OCI-LY3 (cell line): ENCODE measurements around the gene CAPZA2.

ENCODE experiments used
- H2AFZ ChIP-seq: fragments of 200-600, 300-600 bp; shearing (Covaris generic); 2 replicates; pipeline ENCODE4 v1.6.0; 2014; ENCODE audit warnings: antibody characterized with exemption, low read depth, low read length
- H3K27ac ChIP-seq: fragments of 200-600, 300-600 bp; sonication (generic); 2 replicates; pipeline ENCODE4 v1.5.1; 2014; ENCODE audit warnings: mild to moderate bottlenecking, low read length, moderate library complexity, mixed read lengths
- H3K27me3 ChIP-seq: fragments of 200-600, 300-600 bp; sonication (generic); 2 replicates; pipeline ENCODE4 v1.6.1; 2014; ENCODE audit warnings: low read depth, low read length, mixed read lengths
- H3K36me3 ChIP-seq: fragments of 200-600, 300-600 bp; sonication (generic); replicated peaks from 2 replicates; pipeline ENCODE3; 2014; ENCODE audit warnings: low read depth, low read length, mixed read lengths
- H3K4me1 ChIP-seq: fragments of 300-600, 200-600 bp; sonication (generic); 2 replicates; pipeline ENCODE4 v1.6.1; 2014; ENCODE audit warnings: low read length, mixed read lengths
- H3K4me2 ChIP-seq: fragments of 200-600, 300-600 bp; sonication (generic); 2 replicates; pipeline ENCODE4 v1.6.1; 2014; ENCODE audit warnings: low read length, mixed read lengths
- H3K4me3 ChIP-seq: fragments of 300-600, 200-600 bp; sonication (generic); 2 replicates; pipeline ENCODE4 v1.5.1; 2014; ENCODE audit warnings: antibody characterized with exemption, mild to moderate bottlenecking, low read length, moderate library complexity
- H3K79me2 ChIP-seq: fragments of 300-600, 200-600 bp; shearing (Covaris generic); 2 replicates; pipeline ENCODE4 v1.6.1; 2014; ENCODE audit warnings: mild to moderate bottlenecking, low read length, mixed read lengths
- H3K9ac ChIP-seq: fragments of 300-600, 200-600 bp; shearing (Covaris generic); 2 replicates; pipeline ENCODE4 v1.6.0; 2014; ENCODE audit warnings: mild to moderate bottlenecking, low read length, moderate library complexity
- H3K9me3 ChIP-seq: fragments of 200-600, 300-600 bp; shearing (Covaris generic); 2 replicates; pipeline ENCODE4 v1.6.1; 2014; ENCODE audit warnings: low read length, mixed read lengths; ENCODE audit not compliant: insufficient read depth
- H4K20me1 ChIP-seq: fragments of 200-600, 300-600 bp; sonication (generic); 2 replicates; pipeline ENCODE4 v1.6.1; 2016; ENCODE audit warnings: low read length, mixed read lengths; ENCODE audit not compliant: insufficient read depth
- EZH2phosphoT487 ChIP-seq: fragments of 200-600 bp; shearing (Covaris generic); IDR thresholded peaks from 2 replicates; pipeline ENCODE4 v1.6.1; 2018; ENCODE audit warnings: antibody characterized with exemption, mixed run types, low read depth
- TF ChIP-seq, protein P1 (sequence below): fragments of 200-600, 300-600 bp; sonication (generic); IDR thresholded peaks from 2 replicates; pipeline ENCODE4 v1.5.1; 2014; ENCODE audit warnings: antibody characterized with exemption, low read length, low read depth

CAPZA2 gene

DNA sequence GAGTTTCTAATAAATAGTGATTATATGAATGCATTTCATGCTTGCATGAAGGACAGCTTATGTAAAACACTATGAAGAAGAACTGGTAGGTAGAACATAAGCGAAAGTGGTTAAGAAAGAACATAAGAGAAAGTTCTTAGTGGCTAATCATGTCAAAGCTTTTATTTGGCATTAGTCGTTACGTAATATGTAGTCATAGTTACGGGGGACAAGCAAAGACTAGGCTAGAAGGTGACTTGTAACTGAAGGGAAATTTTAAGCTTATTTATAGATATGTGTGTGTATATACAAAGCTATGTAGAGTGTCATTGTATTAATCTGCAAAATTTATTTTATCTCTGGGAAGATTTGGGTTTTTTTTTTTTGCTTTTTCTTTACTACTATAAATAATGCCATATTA, 36.9 kb downstream of the CAPZA2 start:
- Histone ChIP-seq H3K79me2 (peaks cover 7% of the 10 kb centered on the region; the same call in 1 of the 2 replicates), H3K4me1 (no peaks in the 10 kb centered on the region), H2AFZ (no peak overlapping the region), H3K36me3 (peaks cover 45% of the 10 kb centered on the region), H3K4me3 (no peak overlapping the region), H3K27ac (no peak overlapping the region), H3K9ac (no peak overlapping the region), H3K9me3 (no peaks in the 10 kb centered on the region), H3K27me3 (no peaks in the 10 kb centered on the region), H3K4me2 (no peak overlapping the region), H4K20me1 (no peaks in the 10 kb centered on the region)
- TF ChIP-seq, protein P1, sequence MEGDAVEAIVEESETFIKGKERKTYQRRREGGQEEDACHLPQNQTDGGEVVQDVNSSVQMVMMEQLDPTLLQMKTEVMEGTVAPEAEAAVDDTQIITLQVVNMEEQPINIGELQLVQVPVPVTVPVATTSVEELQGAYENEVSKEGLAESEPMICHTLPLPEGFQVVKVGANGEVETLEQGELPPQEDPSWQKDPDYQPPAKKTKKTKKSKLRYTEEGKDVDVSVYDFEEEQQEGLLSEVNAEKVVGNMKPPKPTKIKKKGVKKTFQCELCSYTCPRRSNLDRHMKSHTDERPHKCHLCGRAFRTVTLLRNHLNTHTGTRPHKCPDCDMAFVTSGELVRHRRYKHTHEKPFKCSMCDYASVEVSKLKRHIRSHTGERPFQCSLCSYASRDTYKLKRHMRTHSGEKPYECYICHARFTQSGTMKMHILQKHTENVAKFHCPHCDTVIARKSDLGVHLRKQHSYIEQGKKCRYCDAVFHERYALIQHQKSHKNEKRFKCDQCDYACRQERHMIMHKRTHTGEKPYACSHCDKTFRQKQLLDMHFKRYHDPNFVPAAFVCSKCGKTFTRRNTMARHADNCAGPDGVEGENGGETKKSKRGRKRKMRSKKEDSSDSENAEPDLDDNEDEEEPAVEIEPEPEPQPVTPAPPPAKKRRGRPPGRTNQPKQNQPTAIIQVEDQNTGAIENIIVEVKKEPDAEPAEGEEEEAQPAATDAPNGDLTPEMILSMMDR, result no peak
- TF ChIP-seq EZH2phosphoT487, result no peak

DNA sequence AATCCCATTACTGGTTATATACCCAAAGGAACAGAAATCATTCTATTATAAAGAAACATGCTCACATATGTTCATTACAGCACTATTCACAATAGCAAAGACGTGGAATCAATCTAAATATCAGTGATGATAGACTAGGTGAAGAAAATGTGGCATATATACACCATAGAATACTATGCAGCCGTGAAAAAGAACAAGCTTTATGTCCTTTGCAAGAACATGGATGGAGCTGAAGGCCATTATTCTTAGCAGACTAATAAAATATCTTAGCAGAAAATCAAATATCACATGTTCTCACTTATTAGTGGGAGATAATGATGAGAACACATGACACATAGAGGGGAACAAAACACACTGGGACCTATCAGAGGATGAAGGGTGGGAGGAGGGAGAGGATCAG, 38.8 kb downstream of the CAPZA2 start:
- Histone ChIP-seq H3K36me3 (peaks cover 36% of the 10 kb centered on the region), H3K4me2 (no peak overlapping the region), H3K27ac (no peak overlapping the region), H3K79me2 (peaks cover 7% of the 10 kb centered on the region; the same call in 1 of the 2 replicates), H3K4me1 (no peaks in the 10 kb centered on the region), H3K4me3 (no peak overlapping the region), H3K9me3 (no peaks in the 10 kb centered on the region), H2AFZ (no peak overlapping the region), H3K27me3 (no peaks in the 10 kb centered on the region), H3K9ac (no peak overlapping the region), H4K20me1 (no peaks in the 10 kb centered on the region)
- TF ChIP-seq EZH2phosphoT487, result no peak
- TF ChIP-seq, protein P1, result no peak

DNA sequence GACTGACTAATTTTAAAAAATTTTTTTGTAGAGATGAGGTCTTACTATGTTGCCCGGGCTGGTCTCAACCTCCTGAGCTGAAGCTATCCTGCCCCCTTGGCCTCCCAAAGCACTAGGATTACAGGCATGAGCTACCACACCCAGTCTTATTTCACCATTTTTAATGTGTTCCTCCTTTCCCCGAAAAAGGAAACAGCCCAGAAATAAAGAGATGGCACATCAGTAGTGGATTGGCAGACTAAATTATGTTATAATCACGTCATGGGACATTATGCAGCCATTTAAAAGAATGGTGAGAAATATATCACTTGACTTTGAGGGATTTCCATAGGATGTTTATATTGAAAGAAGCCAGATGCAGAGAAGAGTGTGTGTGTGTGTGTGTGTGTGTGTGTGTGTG, 40.5 kb downstream of the CAPZA2 start:
- H4K20me1 ChIP-seq, result no peaks in the 10 kb centered on the region
- H2AFZ ChIP-seq, result no peak overlapping the region
- H3K36me3 ChIP-seq, result peaks cover 44% of the 10 kb centered on the region
- no peak overlapping the region for H3K9ac ChIP-seq
- no peak overlapping the region for H3K4me3 ChIP-seq
- no peaks in the 10 kb centered on the region for H3K27me3 ChIP-seq
- no peaks in the 10 kb centered on the region for H3K9me3 ChIP-seq
- H3K4me2 ChIP-seq, result no peak overlapping the region
- no peak for TF ChIP-seq EZH2phosphoT487
- TF ChIP-seq, protein P1, result no peak
- H3K27ac ChIP-seq, result no peak overlapping the region
- H3K79me2 ChIP-seq, result peaks cover 5% of the 10 kb centered on the region; the same call in 1 of the 2 replicates
- no peaks in the 10 kb centered on the region for H3K4me1 ChIP-seq

DNA sequence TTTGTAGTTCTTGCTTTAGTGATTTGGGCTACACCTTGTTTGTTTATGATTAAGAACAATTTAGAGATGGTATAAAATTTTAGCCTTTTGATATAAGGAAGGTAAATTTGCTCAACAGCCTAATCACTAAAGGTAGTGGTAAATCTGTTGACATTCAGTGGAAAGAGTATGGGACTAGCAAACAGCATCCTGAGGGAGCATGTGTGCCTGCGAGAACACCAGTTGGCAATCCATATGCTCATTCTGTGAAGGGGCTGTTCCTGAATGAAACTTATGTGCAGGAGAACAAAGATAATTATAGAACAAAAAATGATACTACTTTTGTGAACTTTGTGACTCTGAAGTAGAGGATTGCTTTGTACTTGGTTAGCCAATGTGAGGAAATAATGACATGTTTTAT, 44.0 kb downstream of the CAPZA2 start:
- H3K9ac ChIP-seq, result no peak overlapping the region
- H3K27me3 ChIP-seq, result no peaks in the 10 kb centered on the region
- H3K36me3 ChIP-seq, result peaks cover 35% of the 10 kb centered on the region
- H3K9me3 ChIP-seq, result no peaks in the 10 kb centered on the region
- TF ChIP-seq EZH2phosphoT487, result no peak
- TF ChIP-seq, protein P1, result no peak
- H4K20me1 ChIP-seq, result peaks cover 1% of the 10 kb centered on the region; the same call in 1 of the 2 replicates
- H3K27ac ChIP-seq, result no peak overlapping the region
- no peaks in the 10 kb centered on the region for H3K4me1 ChIP-seq
- H3K79me2 ChIP-seq, result no peaks in the 10 kb centered on the region
- no peak overlapping the region for H2AFZ ChIP-seq
- H3K4me2 ChIP-seq, result no peak overlapping the region
- no peak overlapping the region for H3K4me3 ChIP-seq
